AG10803 (cell line): Measurements from ENCODE around the gene MYLIP.

Experiments
- DNase-seq: peaks from one replicate; pipeline ENCODE4 v3.0.0; 2010; ENCODE audit warnings: low read depth
- H3K4me3 ChIP-seq: 2 replicates; pipeline ENCODE4 v1.5.1; 2011; ENCODE audit warnings: mild to moderate bottlenecking, low read length, control low read depth
- TF ChIP-seq, protein P1 (sequence below): conservative IDR thresholded peaks from 2 replicates; pipeline ENCODE4 v1.5.1; 2011; ENCODE audit warnings: mild to moderate bottlenecking, low read length, control low read depth, inconsistent platforms

MYLIP gene

GRCh38 chr6:16128759-16129622 is at the start of gene MYLIP:
TSS of gene MYLIP (plus strand) at chr6:16129086. CDS start at chr6:16129323, 237 bp downstream.
- H3K4me3 ChIP-seq = peak within 1 kb of the TSS; percentile 80
- DNase-seq = peak; percentile 91
- TF ChIP-seq, protein P1, sequence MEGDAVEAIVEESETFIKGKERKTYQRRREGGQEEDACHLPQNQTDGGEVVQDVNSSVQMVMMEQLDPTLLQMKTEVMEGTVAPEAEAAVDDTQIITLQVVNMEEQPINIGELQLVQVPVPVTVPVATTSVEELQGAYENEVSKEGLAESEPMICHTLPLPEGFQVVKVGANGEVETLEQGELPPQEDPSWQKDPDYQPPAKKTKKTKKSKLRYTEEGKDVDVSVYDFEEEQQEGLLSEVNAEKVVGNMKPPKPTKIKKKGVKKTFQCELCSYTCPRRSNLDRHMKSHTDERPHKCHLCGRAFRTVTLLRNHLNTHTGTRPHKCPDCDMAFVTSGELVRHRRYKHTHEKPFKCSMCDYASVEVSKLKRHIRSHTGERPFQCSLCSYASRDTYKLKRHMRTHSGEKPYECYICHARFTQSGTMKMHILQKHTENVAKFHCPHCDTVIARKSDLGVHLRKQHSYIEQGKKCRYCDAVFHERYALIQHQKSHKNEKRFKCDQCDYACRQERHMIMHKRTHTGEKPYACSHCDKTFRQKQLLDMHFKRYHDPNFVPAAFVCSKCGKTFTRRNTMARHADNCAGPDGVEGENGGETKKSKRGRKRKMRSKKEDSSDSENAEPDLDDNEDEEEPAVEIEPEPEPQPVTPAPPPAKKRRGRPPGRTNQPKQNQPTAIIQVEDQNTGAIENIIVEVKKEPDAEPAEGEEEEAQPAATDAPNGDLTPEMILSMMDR = peak; percentile 66

GRCh38 chr6:16079354-16079753 is 49.5 kb upstream of the MYLIP start:
- DNase-seq = no peak
- TF ChIP-seq, protein P1 = no peak

DNA sequence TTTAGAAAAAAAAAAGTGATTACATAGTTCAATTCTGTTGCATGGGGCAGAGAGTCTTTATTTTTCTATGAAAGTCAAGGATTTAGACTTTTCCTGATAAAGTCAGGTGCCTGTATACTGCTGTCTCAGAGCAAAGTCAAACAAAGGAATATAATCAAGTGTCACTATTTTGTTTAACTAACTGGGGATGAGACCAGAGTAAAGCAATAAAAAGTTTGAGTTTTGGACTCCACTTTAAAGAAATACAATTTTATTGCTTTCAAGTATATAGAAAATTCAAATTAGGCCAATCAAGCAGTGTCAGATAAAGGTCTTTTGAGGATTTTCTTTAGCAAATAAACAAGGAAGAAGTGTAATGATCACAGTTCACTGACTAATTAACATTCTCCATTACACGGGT is 48.7 kb upstream of the MYLIP start:
- TF ChIP-seq, protein P1 = no peak

More at GRCh38 chr6:16079354-16079753, 49.5 kb upstream of the MYLIP start:
- H3K4me3 ChIP-seq = no peak overlapping the region

GRCh38 chr6:16081326-16081725 is 47.6 kb upstream of the MYLIP start:
- no peak for DNase-seq
- no peak overlapping the region for H3K4me3 ChIP-seq
- TF ChIP-seq, protein P1 = no peak

More for the DNA sequence above, 48.7 kb upstream of the MYLIP start:
- DNase-seq = no peak
- no peak overlapping the region for H3K4me3 ChIP-seq

- no peak overlapping the region for H3K4me3 ChIP-seq
- DNase-seq = no peak
- TF ChIP-seq, protein P1 = no peak
Observed at GRCh38 chr6:16082361-16082760, 46.5 kb upstream of the MYLIP start.

- H3K4me3 ChIP-seq = no peak overlapping the region
- no peak for DNase-seq
- TF ChIP-seq, protein P1 = no peak
Observed at GRCh38 chr6:16086965-16087364, 41.9 kb upstream of the MYLIP start.

GRCh38 chr6:16087386-16087785 is 41.5 kb upstream of the MYLIP start:
- no peak for DNase-seq
- H3K4me3 ChIP-seq = no peak overlapping the region
- TF ChIP-seq, protein P1 = no peak
